PC-3 (cell line): Measurements from ENCODE around the gene HDLBP. TPM values are rescaled to one million over a fixed set of nuclear protein-coding genes. Genes with fewer than 3 reads are reported as not detected.

Experiments
- ATAC-seq: fragments of 200-7000 bp; cut with Tn5 transposase; 2 replicates; pipeline ENCODE4 v1.9.1; 2020; ENCODE audit warnings: mild to moderate bottlenecking, moderate library complexity
- BruUV-seq: library from RNA; stranded (reverse); fragments of 400-500 nt; replicated peaks from 2 replicates; lab custom pipeline; 2021; lab: Mats Ljungman, UMichigan
- CTCF ChIA-PET: fragments of 300-600 bp; sonication (Branson Sonifier 250); formaldehyde crosslinking; loops from one replicate; lab custom pipeline; 2022; ENCODE audit warnings: antibody characterized with exemption; lab: Charles Lee
- POLR2A ChIA-PET: fragments of 300-600 bp; sonication (Branson Sonifier 250); formaldehyde crosslinking; loops from one replicate; lab custom pipeline; 2022; ENCODE audit warnings: antibody characterized with exemption; ENCODE audit not compliant: unreplicated experiment; lab: Charles Lee
- DNase-seq: peaks from one replicate; pipeline ENCODE4 v3.0.0-alpha.2; 2015
- H2AFZ ChIP-seq: fragments of 300-600 bp; sonication (generic); 2 replicates; pipeline ENCODE4 v1.6.0; 2016; ENCODE audit warnings: antibody characterized with exemption, low read length
- H3F3A ChIP-seq: fragments of 300-600 bp; sonication (generic); one replicate; pipeline ENCODE4 v1.6.0; 2017; ENCODE audit warnings: antibody characterized with exemption, low read length, control low read depth, mild to moderate bottlenecking; ENCODE audit not compliant: unreplicated experiment
- H3K27ac ChIP-seq: fragments of 300-600 bp; sonication (generic); 2 replicates; pipeline ENCODE4 v1.5.1; 2016; ENCODE audit warnings: mild to moderate bottlenecking, low read length
- H3K27me3 ChIP-seq: fragments of 300-600 bp; sonication (generic); 2 replicates; pipeline ENCODE4 v1.6.1; 2016; ENCODE audit warnings: low read length, mixed read lengths
- H3K36me3 ChIP-seq: fragments of 300-600 bp; sonication (generic); 2 replicates; pipeline ENCODE4 v1.6.1; 2016; ENCODE audit warnings: low read depth, mixed run types, low read length, mixed read lengths
- H3K4me1 ChIP-seq: fragments of 300-600 bp; sonication (generic); 2 replicates; pipeline ENCODE4 v1.5.1; 2016; ENCODE audit warnings: low read length; ENCODE audit not compliant: insufficient read depth
- H3K4me2 ChIP-seq: fragments of 300-600 bp; sonication (generic); 2 replicates; pipeline ENCODE4 v1.6.0; 2016; ENCODE audit warnings: low read length
- H3K4me3 ChIP-seq: fragments of 300-600 bp; sonication (generic); 2 replicates; pipeline ENCODE4 v1.5.1; 2016; ENCODE audit warnings: mild to moderate bottlenecking, low read length, mixed read lengths
- H3K79me2 ChIP-seq: fragments of 300-600 bp; sonication (generic); 2 replicates; pipeline ENCODE4 v1.6.1; 2017; ENCODE audit warnings: low read length, mixed read lengths
- H3K9ac ChIP-seq: fragments of 300-600 bp; sonication (generic); 2 replicates; pipeline ENCODE4 v1.6.0; 2016; ENCODE audit warnings: mild to moderate bottlenecking, low read length
- H3K9me2 ChIP-seq: fragments of 300-600 bp; sonication (generic); replicated peaks from 2 replicates; pipeline ENCODE4 v1.6.1; 2016; ENCODE audit warnings: mixed run types, low read length, mixed read lengths
- H3K9me3 ChIP-seq: fragments of 300-600 bp; sonication (generic); 2 replicates; pipeline ENCODE4 v1.6.1; 2016; ENCODE audit warnings: low read length, mixed read lengths
- H4K20me1 ChIP-seq: fragments of 300-600 bp; sonication (generic); 2 replicates; pipeline ENCODE4 v1.6.1; 2016; ENCODE audit warnings: low read length, mixed read lengths
- EZH2 ChIP-seq: fragments of 300-600 bp; sonication (generic); IDR thresholded peaks from one replicate; pipeline ENCODE4 v1.6.1; 2017; ENCODE audit warnings: antibody characterized with exemption, mild to moderate bottlenecking, low read length; ENCODE audit not compliant: unreplicated experiment
- EZH2phosphoT487 ChIP-seq: fragments of 300-600 bp; sonication (generic); IDR thresholded peaks from 2 replicates; pipeline ENCODE4 v1.6.1; 2018; ENCODE audit warnings: mild to moderate bottlenecking, antibody characterized with exemption, low read length, borderline replicate concordance
- intact Hi-C: fragments of 100-400 bp; cut with micrococcal nuclease; formaldehyde crosslinking; loops from 2 replicates; pipeline ENCODE4 v1.9.0; 2023
- total RNA-seq: library from RNA; depleted of rRNA; stranded (reverse); fragments of >200 nt; gene quantifications from 2 replicates; pipeline ENCODE4 v1.2.3, GENCODE V29; 2014
- TF ChIP-seq, protein P1 (sequence below): fragments of 300-600 bp; sonication (generic); conservative IDR thresholded peaks from 2 replicates; pipeline ENCODE4 v1.5.1; 2017; ENCODE audit warnings: antibody characterized with exemption, low read depth, mild to moderate bottlenecking, low read length

The HDLBP gene
- total RNA-seq, 1 experiment from 2014 or later: 410 TPM

- DNase-seq: no peak
- no peaks in the 10 kb centered on the region for H3K9me3 ChIP-seq
- no peaks in the 10 kb centered on the region for H3K79me2 ChIP-seq
- no peaks in the 10 kb centered on the region for H4K20me1 ChIP-seq
- H3K4me1 ChIP-seq: no peaks in the 10 kb centered on the region
- intact Hi-C loops: no loop called here
- H3K36me3 ChIP-seq: no peaks in the 10 kb centered on the region
- no peak overlapping the region for H3K4me3 ChIP-seq
- TF ChIP-seq, protein P1, sequence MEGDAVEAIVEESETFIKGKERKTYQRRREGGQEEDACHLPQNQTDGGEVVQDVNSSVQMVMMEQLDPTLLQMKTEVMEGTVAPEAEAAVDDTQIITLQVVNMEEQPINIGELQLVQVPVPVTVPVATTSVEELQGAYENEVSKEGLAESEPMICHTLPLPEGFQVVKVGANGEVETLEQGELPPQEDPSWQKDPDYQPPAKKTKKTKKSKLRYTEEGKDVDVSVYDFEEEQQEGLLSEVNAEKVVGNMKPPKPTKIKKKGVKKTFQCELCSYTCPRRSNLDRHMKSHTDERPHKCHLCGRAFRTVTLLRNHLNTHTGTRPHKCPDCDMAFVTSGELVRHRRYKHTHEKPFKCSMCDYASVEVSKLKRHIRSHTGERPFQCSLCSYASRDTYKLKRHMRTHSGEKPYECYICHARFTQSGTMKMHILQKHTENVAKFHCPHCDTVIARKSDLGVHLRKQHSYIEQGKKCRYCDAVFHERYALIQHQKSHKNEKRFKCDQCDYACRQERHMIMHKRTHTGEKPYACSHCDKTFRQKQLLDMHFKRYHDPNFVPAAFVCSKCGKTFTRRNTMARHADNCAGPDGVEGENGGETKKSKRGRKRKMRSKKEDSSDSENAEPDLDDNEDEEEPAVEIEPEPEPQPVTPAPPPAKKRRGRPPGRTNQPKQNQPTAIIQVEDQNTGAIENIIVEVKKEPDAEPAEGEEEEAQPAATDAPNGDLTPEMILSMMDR: no peak
- TF ChIP-seq EZH2phosphoT487 (no peak), EZH2 (no peak)
- no peak overlapping the region for H3K4me2 ChIP-seq
- no peaks in the 10 kb centered on the region for H3K9me2 ChIP-seq
- no peak overlapping the region for H2AFZ ChIP-seq
- no peak for ATAC-seq
- POLR2A ChIA-PET: no interaction called here
- H3F3A ChIP-seq: no peaks in the 10 kb centered on the region
- no TSS peak for BruUV-seq
- no peaks in the 10 kb centered on the region for H3K27me3 ChIP-seq
- CTCF ChIA-PET: no interaction called here
- no peak overlapping the region for H3K27ac ChIP-seq
- H3K9ac ChIP-seq: no peak overlapping the region
These were observed 119.9 kb downstream of the HDLBP start for GRCh38 chr2:241195506-241196130.

GRCh38 chr2:241194811-241195210, 120.7 kb downstream of the HDLBP start:
- DNase-seq (no peak), ATAC-seq (no peak)
- ChIA-PET POLR2A (no interaction called here), CTCF (no interaction called here)
- no peaks in the 10 kb centered on the region for H3F3A ChIP-seq
- BruUV-seq: no TSS peak
- H3K4me2 ChIP-seq: no peak overlapping the region
- H3K27ac ChIP-seq: no peak overlapping the region
- no peak overlapping the region for H3K4me3 ChIP-seq
- no peaks in the 10 kb centered on the region for H3K4me1 ChIP-seq
- no peaks in the 10 kb centered on the region for H3K36me3 ChIP-seq
- H3K9me3 ChIP-seq: no peaks in the 10 kb centered on the region
- H3K79me2 ChIP-seq: no peaks in the 10 kb centered on the region
- H3K9me2 ChIP-seq: no peaks in the 10 kb centered on the region
- TF ChIP-seq EZH2phosphoT487: no peak
- TF ChIP-seq, protein P1: no peak
- no peak for TF ChIP-seq EZH2
- H2AFZ ChIP-seq: no peak overlapping the region
- no peaks in the 10 kb centered on the region for H4K20me1 ChIP-seq
- intact Hi-C loops: no loop called here
- no peak overlapping the region for H3K9ac ChIP-seq
- H3K27me3 ChIP-seq: no peaks in the 10 kb centered on the region

DNA sequence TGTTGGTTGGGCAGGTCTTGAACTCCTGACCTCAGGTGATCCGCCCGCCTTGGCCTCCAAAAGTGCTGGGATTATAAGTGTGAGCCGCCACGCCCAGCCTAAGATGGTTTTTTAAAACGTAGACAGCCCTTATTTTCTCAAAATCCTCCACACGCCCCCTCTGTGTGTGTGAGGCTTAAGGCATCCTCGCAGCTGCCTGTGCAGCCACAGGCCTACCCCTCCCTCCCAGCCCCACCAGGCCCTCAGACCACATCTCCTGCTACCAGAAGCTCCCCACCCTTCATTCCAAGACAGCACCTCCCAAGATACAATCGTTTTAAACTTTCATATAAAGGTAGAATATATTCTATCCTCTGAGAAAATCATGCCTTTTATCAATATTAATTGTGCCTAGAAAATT, 122.2 kb downstream of the HDLBP start:
- CTCF ChIA-PET: no interaction called here
- H2AFZ ChIP-seq: no peak overlapping the region
- BruUV-seq: no TSS peak

More for the DNA sequence above, 122.2 kb downstream of the HDLBP start:
- no peaks in the 10 kb centered on the region for H3K79me2 ChIP-seq
- no peak for ATAC-seq
- TF ChIP-seq EZH2phosphoT487 (no peak), EZH2 (no peak)
- TF ChIP-seq, protein P1: no peak
- no peaks in the 10 kb centered on the region for H3K9me3 ChIP-seq
- no peak overlapping the region for H3K4me3 ChIP-seq
- no peak overlapping the region for H3K9ac ChIP-seq
- POLR2A ChIA-PET: no interaction called here
- H3K27me3 ChIP-seq: no peaks in the 10 kb centered on the region
- H3F3A ChIP-seq: no peaks in the 10 kb centered on the region
- H3K4me2 ChIP-seq: no peak overlapping the region
- no peak for DNase-seq
- H3K27ac ChIP-seq: no peak overlapping the region
- intact Hi-C loops: no loop called here
- H4K20me1 ChIP-seq: no peaks in the 10 kb centered on the region
- no peaks in the 10 kb centered on the region for H3K9me2 ChIP-seq
- no peaks in the 10 kb centered on the region for H3K36me3 ChIP-seq
- no peaks in the 10 kb centered on the region for H3K4me1 ChIP-seq
